GM23248 (cell line): Measurements from ENCODE around the gene APPBP2. TPM values are rescaled to one million over a fixed set of nuclear protein-coding genes. Genes with fewer than 3 reads are reported as not detected.

Experiments used
- DNase-seq: peaks from one replicate; pipeline ENCODE4 v3.0.0-alpha.2; 2015
- H2AFZ ChIP-seq: fragments of 200-600 bp; sonication (generic); 2 replicates; pipeline ENCODE4 v1.6.1; 2016; ENCODE audit warnings: antibody characterized with exemption
- H3F3A ChIP-seq: fragments of 200-600 bp; sonication (generic); 2 replicates; pipeline ENCODE4 v1.6.1; 2016; ENCODE audit warnings: mild to moderate bottlenecking, antibody characterized with exemption, mixed run types; ENCODE audit not compliant: insufficient read depth
- H3K27ac ChIP-seq: fragments of 200-600 bp; sonication (generic); 2 replicates; pipeline ENCODE4 v1.5.1; 2016; ENCODE audit warnings: mild to moderate bottlenecking
- H3K27me3 ChIP-seq: fragments of 200-600 bp; sonication (generic); replicated peaks from 2 replicates; pipeline ENCODE4 v1.6.1; 2016; ENCODE audit warnings: mild to moderate bottlenecking; ENCODE audit not compliant: insufficient read depth
- H3K36me3 ChIP-seq: fragments of 200-600 bp; sonication (generic); 2 replicates; pipeline ENCODE4 v1.6.1; 2016; ENCODE audit warnings: low read depth, mild to moderate bottlenecking
- H3K4me1 ChIP-seq: fragments of 200-600 bp; sonication (generic); 2 replicates; pipeline ENCODE4 v1.6.1; 2016; ENCODE audit warnings: mild to moderate bottlenecking; ENCODE audit not compliant: insufficient read depth
- H3K4me2 ChIP-seq: fragments of 200-600 bp; sonication (generic); one replicate; pipeline ENCODE4 v1.6.1; 2016; ENCODE audit warnings: mild to moderate bottlenecking; ENCODE audit not compliant: unreplicated experiment
- H3K4me3 ChIP-seq: fragments of 200-600 bp; sonication (generic); 2 replicates; pipeline ENCODE4 v1.5.1; 2016; ENCODE audit warnings: mild to moderate bottlenecking
- H3K79me2 ChIP-seq: fragments of 200-600 bp; sonication (generic); 2 replicates; pipeline ENCODE4 v1.6.1; 2016; ENCODE audit warnings: mild to moderate bottlenecking; ENCODE audit not compliant: insufficient read depth
- H3K9ac ChIP-seq: fragments of 200-600 bp; sonication (generic); 2 replicates; pipeline ENCODE4 v1.6.1; 2016; ENCODE audit warnings: mild to moderate bottlenecking
- H3K9me2 ChIP-seq: fragments of 200-600 bp; sonication (generic); 2 replicates; pipeline ENCODE4 v1.6.1; 2016; ENCODE audit warnings: mixed run types, mild to moderate bottlenecking, moderate library complexity; ENCODE audit not compliant: insufficient read depth
- H3K9me3 ChIP-seq: fragments of 200-600 bp; sonication (generic); one replicate; pipeline ENCODE4 v1.6.1; 2017; ENCODE audit warnings: low read depth
- H4K20me1 ChIP-seq: fragments of 200-600 bp; sonication (generic); 2 replicates; pipeline ENCODE4 v1.6.0; 2016; ENCODE audit not compliant: insufficient read depth
- EZH2 ChIP-seq: fragments of 200-600 bp; sonication (generic); IDR thresholded peaks from 2 replicates; pipeline ENCODE4 v1.6.1; 2018; ENCODE audit warnings: antibody characterized with exemption, mild to moderate bottlenecking; ENCODE audit not compliant: insufficient read depth, poor library complexity, severe bottlenecking
- EZH2phosphoT487 ChIP-seq: fragments of 200-600 bp; sonication (generic); IDR thresholded peaks from 2 replicates; pipeline ENCODE4 v1.6.1; 2018; ENCODE audit warnings: antibody characterized with exemption, moderate library complexity, mild to moderate bottlenecking, low read depth; ENCODE audit not compliant: insufficient read depth
- WGBS, 2 experiments: methylation state at CpG; one replicate each; pipeline ENCODE4 v1.1.6; 2015 to 2017; ENCODE audit warnings: low lambda C conversion rate in 2 of 2, low coverage in 1 of 2; ENCODE audit errors: missing lambda C conversion rate in 2 of 2; 5-methylcytosine and 5-hydroxymethylcytosine counted together
- in situ Hi-C: fragments of 300-500 bp; cut with MboI; formaldehyde crosslinking; loops from 2 replicates; pipeline ENCODE4 v1.15.0; 2020
- polyA plus RNA-seq: library from polyadenylated mRNA; unstranded; fragments of >200 nt; fragmentation: Nextera tagmentation; extraction: Ambion mirVana; gene quantifications from 2 replicates; pipeline ENCODE4 v1.2.1, GENCODE V29; 2016
- total RNA-seq: library from RNA; depleted of rRNA; stranded (reverse); fragments of >200 nt; shearing (Covaris generic); gene quantifications from 2 replicates; pipeline ENCODE4 v1.2.3, GENCODE V29; 2014

The APPBP2 gene
- total and polyA plus RNA-seq, 2 experiments from 2014 or later = 30.6 to 41.7 TPM

DNA sequence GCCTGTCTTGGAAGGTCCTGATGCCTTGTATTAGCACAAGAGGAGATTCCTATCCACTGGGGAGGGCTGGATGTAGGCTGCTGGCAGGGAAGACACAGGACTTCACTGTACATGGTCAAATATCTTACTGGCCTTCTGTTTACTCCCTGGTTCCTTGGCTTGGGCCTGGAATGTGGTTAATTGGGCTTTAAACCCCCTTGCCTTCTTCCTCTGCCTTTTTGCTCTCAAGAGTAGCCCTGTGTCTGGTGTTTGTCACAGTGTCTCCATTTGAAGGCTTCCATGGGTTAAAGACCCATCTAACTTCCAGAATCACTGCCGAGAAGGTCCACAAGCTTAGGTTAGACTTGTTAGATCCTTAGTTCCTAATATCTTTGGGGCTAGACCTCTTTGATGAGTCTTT lies 110.9 kb downstream of the APPBP2 start:
- Histone ChIP-seq H3K27me3 (no peaks in the 10 kb centered on the region), H3K4me3 (no peak overlapping the region), H2AFZ (no peak overlapping the region), H3K9me3 (no peaks in the 10 kb centered on the region), H3F3A (no peaks in the 10 kb centered on the region), H3K4me2 (no peak overlapping the region), H3K27ac (no peak overlapping the region), H3K79me2 (no peaks in the 10 kb centered on the region), H3K36me3 (no peaks in the 10 kb centered on the region), H3K4me1 (no peaks in the 10 kb centered on the region), H4K20me1 (no peaks in the 10 kb centered on the region), H3K9ac (no peak overlapping the region), H3K9me2 (no peaks in the 10 kb centered on the region)
- WGBS, 2 experiments = 87 to 95% methylated on average over 1 of the region's 1 CpG
- DNase-seq = no peak
- TF ChIP-seq EZH2phosphoT487 (no peak), EZH2 (no peak)
- in situ Hi-C loops = no loop called here

DNA sequence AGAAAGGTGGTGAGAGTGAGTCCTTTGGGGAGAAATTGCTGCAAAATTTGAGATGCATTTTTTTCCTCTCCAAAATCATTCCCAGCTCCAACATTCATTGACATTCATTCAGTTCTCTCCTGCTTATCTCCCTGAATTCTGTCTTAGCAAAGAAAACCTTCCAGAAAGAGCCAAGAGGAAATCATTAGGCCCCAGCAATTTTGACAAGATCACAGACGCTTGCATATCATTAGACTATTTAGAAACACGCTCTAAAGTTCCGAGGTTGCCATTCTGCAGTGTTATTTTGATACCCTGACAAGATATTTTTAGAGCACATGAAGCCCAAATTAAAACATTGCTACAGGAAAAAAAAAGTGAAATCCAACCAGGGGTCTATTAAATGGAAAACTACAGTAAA lies 113.3 kb downstream of the APPBP2 start:
- H3F3A ChIP-seq = no peaks in the 10 kb centered on the region
- no peak for TF ChIP-seq EZH2phosphoT487
- no peak for TF ChIP-seq EZH2
- no peak overlapping the region for H3K27ac ChIP-seq
- H3K9me3 ChIP-seq = no peaks in the 10 kb centered on the region
- no peak overlapping the region for H2AFZ ChIP-seq
- H3K79me2 ChIP-seq = no peaks in the 10 kb centered on the region
- H3K9ac ChIP-seq = no peak overlapping the region
- H3K4me3 ChIP-seq = no peak overlapping the region
- H3K4me2 ChIP-seq = no peak overlapping the region
- no peaks in the 10 kb centered on the region for H3K36me3 ChIP-seq
- in situ Hi-C loops = no loop called here
- H3K4me1 ChIP-seq = no peaks in the 10 kb centered on the region
- H3K27me3 ChIP-seq = no peaks in the 10 kb centered on the region
- 70 to 73% methylated on average over 3 of the region's 3 CpGs for WGBS, 2 experiments
- H4K20me1 ChIP-seq = no peaks in the 10 kb centered on the region
- H3K9me2 ChIP-seq = no peaks in the 10 kb centered on the region
- no peak for DNase-seq

DNA sequence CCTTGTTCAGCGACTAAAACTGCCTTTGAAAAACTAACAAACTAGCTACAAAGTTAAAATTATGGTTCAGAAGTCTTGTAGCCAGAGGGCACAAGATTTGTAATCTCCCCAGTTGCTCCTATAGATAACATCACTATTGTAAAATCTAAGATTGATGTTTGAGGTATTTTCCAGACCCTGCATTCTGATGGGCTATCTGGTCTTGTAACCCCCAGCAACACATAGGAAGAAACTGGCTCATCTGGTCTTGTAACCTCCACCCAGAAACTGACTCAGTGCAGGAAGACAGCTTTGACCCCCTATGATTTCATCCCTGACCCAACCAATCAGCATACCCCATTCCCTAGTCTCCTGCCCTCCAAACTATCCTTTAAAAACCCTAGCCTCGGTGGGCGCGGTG lies 116.0 kb downstream of the APPBP2 start:
- H3K4me2 ChIP-seq = no peak overlapping the region
- in situ Hi-C loops = no loop called here
- H3K9me3 ChIP-seq = no peaks in the 10 kb centered on the region
- no peak for DNase-seq
- no peak overlapping the region for H3K27ac ChIP-seq
- no peak overlapping the region for H3K4me3 ChIP-seq
- H3K79me2 ChIP-seq = no peaks in the 10 kb centered on the region
- H3K27me3 ChIP-seq = no peaks in the 10 kb centered on the region
- H3K9ac ChIP-seq = no peak overlapping the region
- H3K4me1 ChIP-seq = no peaks in the 10 kb centered on the region
- H3F3A ChIP-seq = no peaks in the 10 kb centered on the region
- TF ChIP-seq EZH2phosphoT487 (no peak), EZH2 (no peak)
- H3K36me3 ChIP-seq = no peaks in the 10 kb centered on the region
- H4K20me1 ChIP-seq = no peaks in the 10 kb centered on the region
- no peaks in the 10 kb centered on the region for H3K9me2 ChIP-seq
- WGBS, 2 experiments = 91% methylated on average over 4 of the region's 4 CpGs
- no peak overlapping the region for H2AFZ ChIP-seq

DNA sequence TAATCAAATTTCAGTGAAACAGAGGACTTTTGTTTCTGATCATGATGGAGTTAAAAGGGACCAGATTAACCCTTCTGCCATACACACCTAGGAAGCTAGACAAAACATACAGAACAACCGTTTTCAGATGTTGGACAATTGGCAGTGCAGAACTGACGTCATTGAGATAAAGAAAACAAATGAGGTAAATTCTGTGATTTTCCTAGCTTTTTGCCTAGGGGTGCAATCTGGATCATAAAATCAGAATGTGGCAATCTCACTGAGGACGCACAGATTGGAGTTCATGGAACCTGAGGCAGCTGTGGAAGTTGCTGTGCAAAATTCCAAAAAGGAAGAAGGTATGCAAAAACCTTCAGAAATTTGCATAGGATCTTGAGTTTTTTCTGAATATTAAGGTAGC lies 119.2 kb downstream of the APPBP2 start:
- in situ Hi-C loops = no loop called here
- no peak overlapping the region for H3K4me2 ChIP-seq
- H4K20me1 ChIP-seq = no peaks in the 10 kb centered on the region
- no peaks in the 10 kb centered on the region for H3K27me3 ChIP-seq
- no peak overlapping the region for H3K9ac ChIP-seq
- no peaks in the 10 kb centered on the region for H3K36me3 ChIP-seq
- H3K27ac ChIP-seq = no peak overlapping the region
- no peak overlapping the region for H3K4me3 ChIP-seq
- H2AFZ ChIP-seq = no peak overlapping the region
- H3K4me1 ChIP-seq = no peaks in the 10 kb centered on the region
- no peaks in the 10 kb centered on the region for H3K9me3 ChIP-seq
- H3K79me2 ChIP-seq = no peaks in the 10 kb centered on the region
- TF ChIP-seq EZH2phosphoT487 (no peak), EZH2 (no peak)
- H3F3A ChIP-seq = no peaks in the 10 kb centered on the region
- no peaks in the 10 kb centered on the region for H3K9me2 ChIP-seq
- WGBS, 2 experiments = 64% methylated on average over 3 of the region's 3 CpGs
- no peak for DNase-seq

DNA sequence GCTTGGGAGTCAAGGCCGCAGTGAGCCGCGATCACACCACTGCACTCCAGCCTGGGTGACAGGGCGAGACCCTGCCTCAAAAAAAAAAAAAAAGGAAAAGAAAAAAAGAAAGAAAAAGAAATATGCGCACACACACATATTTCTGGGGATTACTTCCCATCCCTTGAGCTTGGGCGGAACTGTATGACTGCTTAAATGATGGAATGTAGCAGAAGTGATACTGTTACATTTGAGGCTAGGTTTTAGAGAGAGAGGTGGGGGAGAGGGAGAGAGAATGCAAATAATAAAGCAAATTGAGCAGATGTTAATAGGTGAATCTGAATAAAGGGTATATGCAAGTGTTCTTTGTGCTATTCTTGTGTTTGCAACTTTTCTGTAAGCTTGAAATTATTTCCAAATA lies 122.1 kb downstream of the APPBP2 start:
- DNase-seq = no peak
- Histone ChIP-seq H3K4me3 (no peak overlapping the region), H3K9me2 (no peaks in the 10 kb centered on the region), H3K79me2 (no peaks in the 10 kb centered on the region), H3F3A (no peaks in the 10 kb centered on the region), H3K27ac (no peak overlapping the region), H3K4me1 (no peaks in the 10 kb centered on the region), H3K36me3 (no peaks in the 10 kb centered on the region), H3K9ac (no peak overlapping the region), H4K20me1 (no peaks in the 10 kb centered on the region), H3K9me3 (no peaks in the 10 kb centered on the region), H2AFZ (no peak overlapping the region), H3K27me3 (no peaks in the 10 kb centered on the region), H3K4me2 (no peak overlapping the region)
- whole genome bisulfite sequencing, 2 experiments = 87 to 98% methylated on average over 4 to 6 of the region's 6 CpGs
- in situ Hi-C loops = no loop called here
- TF ChIP-seq EZH2phosphoT487 = no peak
- TF ChIP-seq EZH2 = no peak
